Urinary bladder (tissue), 4 donors: ENCODE data around the gene CHRD. TPM values are rescaled to one million over a fixed set of nuclear protein-coding genes. Genes with fewer than 3 reads are reported as not detected.

Experiments used
- DNase-seq: peaks from one replicate; pipeline ENCODE4 v3.0.0-alpha.2; 2015; ENCODE audit errors: extremely low spot score
- H3K27ac ChIP-seq: one replicate; pipeline ENCODE4 v1.5.1; 2013; ENCODE audit warnings: low read depth, mild to moderate bottlenecking, moderate library complexity
- H3K36me3 ChIP-seq: one replicate; pipeline ENCODE4 v1.6.1; 2013; ENCODE audit warnings: mild to moderate bottlenecking, moderate library complexity; ENCODE audit not compliant: insufficient read depth
- H3K4me1 ChIP-seq: one replicate; pipeline ENCODE4 v1.6.1; 2013; ENCODE audit warnings: mild to moderate bottlenecking, moderate library complexity; ENCODE audit not compliant: insufficient read depth
- H3K4me3 ChIP-seq: one replicate; pipeline ENCODE4 v1.5.1; 2013; ENCODE audit warnings: low read depth, low read length
- WGBS: extraction: QIAGEN DNeasy Blood & Tissue Kit; methylation state at CpG from one replicate; pipeline ENCODE4 v1.1.7; 2013; 5-methylcytosine and 5-hydroxymethylcytosine counted together
- polyA plus RNA-seq: library from polyadenylated mRNA; stranded (reverse); fragments of 200-250 nt; gene quantifications from one replicate; pipeline ENCODE4 v1.2.3, GENCODE V29; 2013
- total RNA-seq: library from RNA; depleted of rRNA; stranded (reverse); fragments of >200 nt; gene quantifications from one replicate; pipeline ENCODE4 v1.2.3, GENCODE V29; 2014
- donor health status: healthy with polysubstance abuse.
- donor health status: healthy.

Gene CHRD
- total and polyA plus RNA-seq, 2 donors: 9.1 to 11.5 TPM

DNA sequence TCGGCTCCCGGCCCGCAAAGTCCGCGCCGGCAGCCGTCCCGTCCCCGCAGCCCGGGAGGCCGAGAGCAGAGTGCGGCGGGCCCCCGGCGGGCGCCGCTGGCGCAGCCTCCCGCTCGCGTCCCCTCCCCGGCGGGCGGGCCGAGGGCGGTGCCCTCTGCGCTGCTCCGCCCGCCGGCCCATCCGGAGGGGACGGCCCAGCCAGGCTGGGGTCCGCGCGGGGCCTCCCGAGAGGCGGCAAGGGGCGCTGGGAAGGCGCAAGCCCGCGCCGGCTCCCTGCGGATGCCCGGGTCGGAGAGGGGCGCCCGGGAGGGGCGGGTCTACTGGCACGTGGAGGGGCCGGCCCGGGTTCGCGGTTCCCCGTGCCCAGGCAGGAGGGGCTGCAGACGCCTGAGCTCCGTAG is 18.3 kb upstream of the CHRD start, which contains the start of the genes CLCN2 and POLR2H:
TSS of gene CLCN2 (minus strand) at position 74 of the 400 bp plus-strand sequence. CDS start 126 bp downstream, outside the sequence.
TSS of gene POLR2H (plus strand) at position 179 of the 400 bp plus-strand sequence. CDS start 1,783 bp downstream, outside the sequence.
- Histone ChIP-seq H3K4me1 (peaks cover 3% of the 10 kb centered on the region), H3K4me3 (peak within 1 kb of the TSS; percentile 95), H3K36me3 (no peaks in the 10 kb centered on the region), H3K27ac (peak within 1 kb of the TSS; percentile 99)
- DNase-seq: no peak
- under 1% methylated on average over 56 of the region's 56 CpGs for WGBS

DNA sequence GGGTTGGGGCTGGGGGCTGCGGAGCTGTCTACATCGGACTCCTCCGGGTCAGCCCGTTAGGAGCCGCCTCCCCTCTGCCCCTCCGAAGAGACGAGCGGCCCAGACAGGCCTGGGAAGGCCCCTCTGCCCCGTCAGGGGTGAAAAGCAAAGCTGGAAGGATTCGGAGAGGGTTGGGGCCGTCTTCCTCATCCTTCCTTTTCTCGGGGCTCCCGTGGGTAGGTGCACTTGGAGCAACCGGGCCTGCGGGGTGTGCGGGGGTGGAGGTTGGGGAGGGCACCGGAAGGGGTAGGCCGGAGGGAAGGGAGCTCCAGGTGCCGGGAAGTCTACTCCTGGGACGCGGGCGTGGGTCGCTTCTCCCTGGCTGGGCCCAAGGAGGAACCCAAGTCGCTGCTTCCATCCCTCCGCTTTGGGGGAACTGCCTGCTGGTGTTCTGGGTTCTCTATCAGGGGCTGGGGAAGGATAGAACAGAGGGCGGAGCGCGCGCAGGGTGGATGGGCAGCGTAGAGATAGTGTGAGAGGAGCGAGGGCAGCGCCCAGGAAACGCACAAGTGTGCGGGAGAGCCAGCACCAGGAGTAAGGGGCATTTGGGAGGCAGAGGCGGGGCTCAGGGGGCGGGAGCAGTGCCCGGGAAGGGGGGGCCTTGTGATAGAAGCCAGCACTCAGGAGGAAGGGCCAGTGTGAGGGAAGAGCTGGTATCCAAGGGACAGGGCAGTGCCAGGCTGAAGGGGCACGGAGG is 17.8 kb upstream of the CHRD start:
- H3K4me3 ChIP-seq: peak overlapping the region; percentile 95
- peaks cover 3% of the 10 kb centered on the region for H3K4me1 ChIP-seq
- under 1% methylated on average over 38 of the region's 38 CpGs for WGBS
- peak overlapping the region; percentile 99 for H3K27ac ChIP-seq
- no peak for DNase-seq
- H3K36me3 ChIP-seq: no peaks in the 10 kb centered on the region

DNA sequence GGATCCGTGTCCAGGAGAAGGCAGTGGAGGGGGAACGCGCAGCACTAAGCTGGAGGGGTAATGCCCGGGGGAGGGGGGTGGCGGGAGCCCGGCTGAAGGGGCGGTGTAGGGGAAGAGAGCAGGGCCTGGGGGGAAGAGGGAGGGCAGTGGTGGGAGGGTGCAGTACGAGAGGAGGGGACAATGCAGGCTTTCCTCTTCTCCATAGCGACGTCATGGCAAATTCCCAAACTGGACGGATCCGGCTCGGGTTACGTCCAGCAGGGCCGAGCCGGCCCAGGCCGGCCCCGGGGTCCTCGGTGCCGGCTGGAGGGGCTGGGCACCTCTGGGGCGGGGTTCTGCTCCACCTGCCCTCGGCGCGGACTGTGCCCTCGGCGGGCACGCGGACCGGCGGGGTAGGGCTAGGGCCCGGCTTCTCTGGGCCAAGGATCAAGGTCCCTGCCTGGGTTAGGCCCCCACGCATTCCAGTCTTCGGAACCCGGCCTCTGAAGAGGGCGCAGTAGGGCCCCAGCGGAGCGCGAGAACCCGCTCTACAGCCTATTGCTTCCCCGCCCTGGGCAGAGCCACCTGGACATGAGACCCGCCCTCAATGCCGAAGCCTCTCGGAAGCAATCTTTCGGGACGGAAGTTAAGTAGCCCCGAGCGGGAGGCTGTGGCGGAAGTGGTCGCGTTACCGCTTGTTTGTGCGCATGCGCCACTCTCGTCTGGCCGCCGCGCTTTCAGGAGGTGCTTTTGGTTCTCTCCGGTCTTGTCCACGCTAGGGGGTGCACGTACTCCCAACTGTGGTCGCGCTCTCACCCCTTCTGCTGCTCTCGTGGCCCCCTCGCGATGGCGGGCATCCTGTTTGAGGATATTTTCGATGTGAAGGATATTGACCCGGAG is 16.9 kb upstream of the CHRD start:
- H3K27ac ChIP-seq: peak overlapping the region; percentile 99
- DNase-seq: peak; percentile 96
- H3K4me3 ChIP-seq: peak overlapping the region; percentile 95
- peaks cover 3% of the 10 kb centered on the region for H3K4me1 ChIP-seq
- WGBS: under 1% methylated on average over 68 of the region's 68 CpGs
- no peaks in the 10 kb centered on the region for H3K36me3 ChIP-seq

DNA sequence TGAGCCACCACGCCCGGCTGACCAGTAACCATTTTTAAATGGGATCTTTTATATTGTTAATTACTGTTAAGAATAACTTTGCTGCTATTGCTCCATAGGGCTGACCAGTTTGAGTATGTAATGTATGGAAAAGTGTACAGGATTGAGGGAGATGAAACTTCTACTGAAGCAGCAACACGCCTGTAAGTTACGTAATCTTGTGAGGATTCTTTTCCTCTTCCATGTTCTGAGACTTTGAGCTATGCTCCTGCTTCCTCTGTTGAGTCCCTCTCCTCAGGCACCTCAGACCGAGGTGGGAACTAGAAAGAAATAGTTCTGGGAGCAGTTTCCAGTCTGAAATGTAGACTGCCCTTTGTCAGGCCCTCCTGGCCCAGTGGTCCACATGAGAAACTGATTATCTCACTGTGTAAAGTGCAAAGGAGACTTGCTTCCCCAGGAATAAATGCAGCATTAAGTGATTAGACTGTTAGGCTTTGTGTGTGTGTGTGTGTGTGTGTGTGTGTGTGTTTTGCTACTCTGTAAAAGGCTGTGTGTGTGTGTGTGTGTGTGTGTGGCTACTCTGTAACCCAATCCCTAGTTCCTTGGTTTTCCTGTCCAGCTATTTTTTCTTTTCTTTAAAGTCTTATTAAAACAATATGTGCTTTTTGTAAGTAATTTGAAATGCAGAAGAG is 13.1 kb upstream of the CHRD start:
- WGBS: 85% methylated on average over 5 of the region's 5 CpGs
- no peak for DNase-seq
- Histone ChIP-seq H3K4me1 (no peaks in the 10 kb centered on the region), H3K4me3 (no peak overlapping the region), H3K27ac (no peak overlapping the region), H3K36me3 (peaks cover 3% of the 10 kb centered on the region)

DNA sequence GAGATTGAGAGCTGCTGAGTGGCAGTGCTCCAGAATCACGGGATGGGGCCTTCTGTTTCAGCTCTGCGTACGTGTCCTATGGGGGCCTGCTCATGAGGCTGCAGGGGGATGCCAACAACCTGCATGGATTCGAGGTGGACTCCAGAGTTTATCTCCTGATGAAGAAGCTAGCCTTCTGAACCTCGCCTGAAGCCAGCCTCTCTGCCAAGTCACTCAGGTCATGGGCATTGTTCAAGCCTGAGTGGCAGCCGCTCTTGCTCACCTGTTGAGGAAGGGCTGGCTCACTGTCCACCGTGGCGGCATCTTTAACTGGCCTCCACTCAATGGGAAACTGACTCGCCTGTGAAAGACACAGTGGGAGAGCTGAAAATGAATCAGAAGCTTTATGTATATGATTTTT is 11.7 kb upstream of the CHRD start:
- no peak overlapping the region for H3K27ac ChIP-seq
- H3K4me3 ChIP-seq: no peak overlapping the region
- H3K4me1 ChIP-seq: no peaks in the 10 kb centered on the region
- no peak for DNase-seq
- H3K36me3 ChIP-seq: peaks cover 3% of the 10 kb centered on the region
- 84% methylated on average over 9 of the region's 9 CpGs for WGBS

DNA sequence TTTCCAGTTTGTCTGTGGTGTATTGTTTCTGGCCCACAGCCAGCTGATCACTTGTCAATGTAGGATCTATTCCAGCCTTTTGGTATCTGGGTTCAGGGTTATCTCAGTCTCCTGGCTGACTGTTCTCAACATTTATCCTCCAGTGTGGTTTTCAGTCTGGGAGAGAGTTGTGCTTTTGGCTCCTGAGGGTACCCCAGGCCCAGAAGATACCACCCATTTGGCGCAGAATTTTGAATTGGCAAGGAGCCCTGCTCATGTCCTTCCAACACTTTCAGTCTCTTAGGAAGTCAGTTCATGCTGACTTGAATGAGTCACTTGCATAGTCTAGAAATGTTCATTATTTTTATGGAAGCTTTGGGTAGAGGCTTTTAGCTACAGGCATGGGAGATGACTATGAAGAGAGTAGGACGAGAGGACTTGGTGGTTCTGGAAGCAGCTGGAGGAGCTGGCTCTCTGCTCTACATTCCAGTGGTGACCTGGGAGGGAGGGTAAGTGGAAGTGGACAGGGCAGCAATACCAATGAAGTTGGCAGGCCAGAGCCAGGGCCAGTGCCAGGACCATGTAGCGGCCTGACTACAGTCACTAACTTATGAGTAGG is 11.2 kb upstream of the CHRD start:
- no peak overlapping the region for H3K4me3 ChIP-seq
- H3K27ac ChIP-seq: no peak overlapping the region
- WGBS: 60% methylated on average over 3 of the region's 3 CpGs
- H3K4me1 ChIP-seq: no peaks in the 10 kb centered on the region
- peaks cover 3% of the 10 kb centered on the region for H3K36me3 ChIP-seq
- DNase-seq: no peak

DNA sequence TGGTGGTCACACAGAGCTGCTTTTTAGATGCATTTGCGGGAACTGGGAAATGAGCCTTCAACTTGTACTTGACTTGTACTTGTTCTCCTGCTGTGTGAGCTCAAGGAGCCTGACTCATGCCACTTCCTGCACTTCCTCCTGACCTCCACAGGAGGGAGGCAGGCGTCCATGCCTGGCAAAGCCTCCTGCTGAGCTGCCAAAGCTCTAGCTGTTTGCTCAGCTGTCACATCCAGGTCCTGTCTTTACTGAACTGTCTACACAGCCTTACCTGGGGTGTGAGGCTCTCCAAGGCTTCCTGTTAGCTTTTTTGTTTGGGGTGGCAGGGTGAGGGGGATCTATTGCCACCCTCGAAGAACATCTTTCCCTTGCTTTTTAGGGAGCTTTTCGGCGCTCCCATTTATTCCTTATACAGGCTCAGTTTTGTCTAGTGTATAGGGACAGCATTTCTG is 8.3 kb upstream of the CHRD start:
- H3K27ac ChIP-seq: no peak overlapping the region
- peak; percentile 46 for DNase-seq
- WGBS: 49% methylated on average over 5 of the region's 5 CpGs

DNA sequence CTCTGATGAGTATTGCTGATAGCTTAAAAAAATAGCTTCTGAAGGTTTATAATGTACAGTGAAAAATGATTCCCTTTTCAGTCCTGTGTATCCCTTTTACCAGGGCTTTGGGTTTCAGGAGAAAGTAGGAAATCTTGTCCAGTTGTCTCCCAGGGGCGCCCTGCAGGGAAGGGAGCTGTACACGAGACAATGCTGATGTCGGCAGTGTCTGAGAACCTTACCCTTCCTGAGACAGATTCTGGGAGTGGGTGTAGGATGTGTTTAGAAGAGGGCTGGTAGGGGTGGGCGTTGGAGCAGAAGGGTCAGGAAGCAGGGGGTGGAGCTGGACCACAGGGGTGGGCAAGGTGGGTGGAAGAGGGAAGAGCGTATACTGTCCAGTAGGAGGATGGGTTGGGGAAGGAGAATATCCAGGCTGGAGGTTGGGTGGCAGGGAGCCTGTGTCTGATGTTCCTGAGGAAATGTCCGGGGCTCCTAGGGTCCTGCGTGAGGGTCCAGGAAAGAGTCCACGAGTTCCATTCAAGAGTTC is 7.5 kb upstream of the CHRD start:
- DNase-seq: no peak
- Histone ChIP-seq H3K27ac (no peak overlapping the region), H3K36me3 (peaks cover 3% of the 10 kb centered on the region), H3K4me1 (no peaks in the 10 kb centered on the region), H3K4me3 (no peak overlapping the region)
- 79% methylated on average over 8 of the region's 8 CpGs for WGBS

More for the DNA sequence above, 8.3 kb upstream of the CHRD start:
- no peaks in the 10 kb centered on the region for H3K4me1 ChIP-seq
- H3K36me3 ChIP-seq: peaks cover 3% of the 10 kb centered on the region
- H3K4me3 ChIP-seq: no peak overlapping the region

DNA sequence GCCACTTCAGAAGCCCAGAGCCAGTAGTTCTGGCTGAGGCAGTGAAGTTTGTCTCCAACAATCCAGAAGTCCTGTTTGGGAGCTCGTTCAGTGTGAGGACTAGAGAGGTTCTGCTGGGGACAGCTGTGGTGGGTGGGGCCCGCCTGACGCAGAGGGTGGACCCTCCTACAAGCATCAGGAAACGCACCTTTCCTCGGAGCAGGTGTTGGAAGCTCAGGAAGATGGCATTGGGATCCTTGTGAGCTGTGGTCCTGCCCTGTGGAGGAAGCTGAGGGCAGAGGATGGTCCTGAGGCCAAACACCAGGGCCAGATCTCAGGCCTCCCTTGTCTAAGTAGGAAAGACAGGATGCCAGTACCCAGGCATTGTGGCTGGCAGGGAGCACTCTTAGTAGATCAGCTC is 6.9 kb upstream of the CHRD start:
- Histone ChIP-seq H3K4me3 (no peak overlapping the region), H3K36me3 (peaks cover 3% of the 10 kb centered on the region), H3K4me1 (no peaks in the 10 kb centered on the region), H3K27ac (no peak overlapping the region)
- 70% methylated on average over 5 of the region's 5 CpGs for WGBS
- no peak for DNase-seq

DNA sequence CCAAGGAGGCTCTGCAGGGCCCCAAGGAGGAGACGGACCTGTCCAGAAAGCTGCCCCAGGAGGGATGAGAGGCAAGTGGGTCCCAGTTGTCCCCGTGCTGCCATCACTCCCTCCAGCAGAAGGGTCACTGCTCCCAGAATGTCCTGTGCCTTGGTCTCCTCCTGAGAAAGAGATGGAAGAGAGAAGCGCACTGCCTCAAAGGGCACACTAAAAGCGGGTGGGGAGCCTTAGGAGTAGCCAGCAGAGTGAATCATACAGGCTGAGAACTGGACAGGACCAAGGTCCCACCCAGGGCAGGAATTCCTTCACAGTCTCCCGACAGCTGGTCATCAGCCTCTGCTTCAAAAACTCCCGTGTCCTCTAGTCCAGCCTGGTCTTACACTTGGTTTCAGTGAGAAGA is 6.4 kb upstream of the CHRD start:
- Histone ChIP-seq H3K27ac (no peak overlapping the region), H3K4me3 (no peak overlapping the region), H3K36me3 (no peaks in the 10 kb centered on the region), H3K4me1 (no peaks in the 10 kb centered on the region)
- WGBS: 63% methylated on average over 6 of the region's 6 CpGs
- no peak for DNase-seq

DNA sequence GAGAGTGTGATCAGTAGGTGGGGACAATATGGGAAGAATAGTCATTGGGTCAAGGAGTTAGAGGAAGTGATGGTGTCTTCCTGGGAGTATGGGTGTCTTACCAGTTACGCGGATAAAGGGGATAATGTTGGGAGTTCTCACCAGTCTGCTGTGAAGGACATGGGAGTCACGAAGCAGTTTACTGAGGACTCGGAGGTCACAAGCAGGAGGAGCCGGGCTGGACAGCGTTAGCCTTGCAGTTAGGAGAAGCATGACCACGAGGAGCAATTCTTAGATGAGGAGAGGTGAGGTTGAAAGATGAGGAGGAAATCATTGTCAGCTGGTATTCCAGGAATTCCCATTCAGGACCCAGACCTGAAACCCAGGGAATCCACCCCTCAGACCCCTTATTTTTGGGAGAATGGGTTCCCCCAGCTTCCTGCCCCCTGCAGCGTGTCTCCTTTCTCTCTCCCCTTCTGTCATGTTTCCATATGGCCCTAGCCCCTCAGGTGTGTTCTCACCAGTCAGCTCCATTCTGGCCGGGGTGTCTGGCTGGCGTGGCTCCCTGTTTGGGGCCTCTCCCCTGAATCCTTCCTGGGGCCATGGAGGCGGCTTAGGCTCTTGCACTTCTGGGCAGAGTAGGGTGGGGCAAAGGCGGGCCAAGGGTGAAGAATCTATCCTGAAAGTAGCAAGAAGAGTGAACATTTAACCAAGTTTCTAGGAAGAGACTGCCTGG is 4.0 kb upstream of the CHRD start:
- no peaks in the 10 kb centered on the region for H3K4me1 ChIP-seq

DNA sequence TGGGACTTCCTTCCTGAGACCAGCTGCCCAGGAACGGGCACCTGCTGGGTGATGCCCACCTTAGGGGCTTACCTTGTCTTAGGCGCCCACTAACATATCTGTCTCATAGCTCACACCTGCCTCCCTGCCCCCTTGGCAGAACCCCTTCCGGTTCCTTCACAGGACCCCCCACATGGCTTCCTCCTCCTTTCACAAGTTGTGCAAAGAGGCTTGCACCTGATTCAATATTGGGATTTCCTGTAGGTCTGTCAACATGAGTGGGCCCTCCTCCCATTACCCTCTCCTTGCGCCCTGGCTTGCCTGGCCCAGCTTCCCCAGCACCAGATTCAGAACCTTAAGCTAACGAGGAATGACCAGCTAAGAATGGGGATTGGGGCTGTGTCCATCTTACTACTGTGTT is 2.5 kb upstream of the CHRD start:
- WGBS: 82% methylated on average over 5 of the region's 5 CpGs
- DNase-seq: no peak
- H3K4me1 ChIP-seq: no peaks in the 10 kb centered on the region
- H3K27ac ChIP-seq: no peak overlapping the region
- no peak overlapping the region for H3K4me3 ChIP-seq
- H3K36me3 ChIP-seq: no peaks in the 10 kb centered on the region

More for the DNA sequence above, 4.0 kb upstream of the CHRD start:
- DNase-seq: no peak
- 79% methylated on average over 12 of the region's 12 CpGs for WGBS
- Histone ChIP-seq H3K36me3 (no peaks in the 10 kb centered on the region), H3K4me3 (no peak overlapping the region), H3K27ac (no peak overlapping the region)
